Stimulated activated CD8-positive, alpha-beta memory T cell treated with anti-CD3 and anti-CD28 coated beads, Interleukin-7, amount 100 ng/mL, for 24 hours (primary cell): ENCODE results near the gene MPPED1.

Source experiments
- DNase-seq: peaks from one replicate; pipeline ENCODE4 v3.0.0-alpha.2; 2020; ENCODE audit warnings: low read depth

Gene MPPED1

GRCh38 chr22:43392385-43392989 is 19.3 kb upstream of the MPPED1 start:
- no peak for DNase-seq

- DNase-seq, result no peak
Measured at GRCh38 chr22:43393132-43393843, 18.5 kb upstream of the MPPED1 start.

- DNase-seq, result no peak
Measured at GRCh38 chr22:43393844-43394474, 17.9 kb upstream of the MPPED1 start.

- DNase-seq, result no peak
Measured at GRCh38 chr22:43395086-43395695, 16.6 kb upstream of the MPPED1 start.

- DNase-seq, result no peak
Measured at GRCh38 chr22:43396321-43396933, 15.4 kb upstream of the MPPED1 start.

- no peak for DNase-seq
Measured at GRCh38 chr22:43396934-43397457, 14.8 kb upstream of the MPPED1 start.

- no peak for DNase-seq
Measured at GRCh38 chr22:43397766-43398165, 14.0 kb upstream of the MPPED1 start.

- DNase-seq, result no peak
Measured at GRCh38 chr22:43398246-43398645, 13.6 kb upstream of the MPPED1 start.

GRCh38 chr22:43398910-43399309 is 12.9 kb upstream of the MPPED1 start:
- no peak for DNase-seq

- DNase-seq, result no peak
Measured at GRCh38 chr22:43399338-43399979, 12.4 kb upstream of the MPPED1 start.

GRCh38 chr22:43399980-43400358 is 11.8 kb upstream of the MPPED1 start:
- no peak for DNase-seq

GRCh38 chr22:43400449-43400848 is 11.4 kb upstream of the MPPED1 start:
- no peak for DNase-seq

- no peak for DNase-seq
Measured at GRCh38 chr22:43401233-43401632, 10.6 kb upstream of the MPPED1 start.

GRCh38 chr22:43401661-43402060 is 10.2 kb upstream of the MPPED1 start:
- no peak for DNase-seq

GRCh38 chr22:43402128-43402527 is 9.7 kb upstream of the MPPED1 start:
- no peak for DNase-seq

GRCh38 chr22:43404673-43405385 is 7.0 kb upstream of the MPPED1 start:
- DNase-seq, result no peak

GRCh38 chr22:43406186-43406790 is 5.5 kb upstream of the MPPED1 start:
- no peak for DNase-seq

- DNase-seq, result no peak
Measured at GRCh38 chr22:43407591-43407990, 4.2 kb upstream of the MPPED1 start.

- no peak for DNase-seq
Measured at GRCh38 chr22:43408009-43408408, 3.8 kb upstream of the MPPED1 start.

- DNase-seq, result no peak
Measured at GRCh38 chr22:43409046-43409445, 2.8 kb upstream of the MPPED1 start.

GRCh38 chr22:43409800-43410199 is 2.0 kb upstream of the MPPED1 start:
- DNase-seq, result no peak
